HEK293T (cell line): ENCODE data around the gene FHL1.
"Not testable (repeated sequence)": the region's sequence is repeated elsewhere in the genome, so short reads cannot be mapped to it uniquely, and the experiment has no call there.

ENCODE experiments used
- CTCF ChIA-PET: fragments of 350-600 bp; formaldehyde crosslinking; extraction: SDS; loops from one replicate; lab custom pipeline; 2021; ENCODE audit warnings: antibody characterized with exemption, inconsistent platforms; lab: Yijun Ruan, JAX
- POLR2A ChIA-PET: fragments of 350-600 bp; formaldehyde crosslinking; extraction: SDS; loops from one replicate; lab custom pipeline; 2020; ENCODE audit warnings: antibody characterized with exemption, inconsistent platforms; lab: Yijun Ruan, JAX
- DNase-seq: peaks from one replicate; pipeline ENCODE4 v3.0.0; 2012; ENCODE audit warnings: mixed read lengths; ENCODE audit errors: extremely low spot score
- ARNT ChIP-seq: fragments of 450-650 bp; IDR thresholded peaks from 2 replicates; pipeline ENCODE4 v1.6.1; 2017; ENCODE audit warnings: mild to moderate bottlenecking
- BHLHE40 ChIP-seq: fragments of 450-650 bp; IDR thresholded peaks from 2 replicates; pipeline ENCODE4 v1.6.1; 2016; ENCODE audit warnings: mild to moderate bottlenecking, moderate library complexity, borderline replicate concordance
- CTBP1 ChIP-seq: fragments of 450-650 bp; IDR thresholded peaks from 2 replicates; pipeline ENCODE4 v1.6.1; 2016; ENCODE audit warnings: borderline replicate concordance
- ELF4 ChIP-seq: fragments of 450-650 bp; IDR thresholded peaks from 2 replicates; pipeline ENCODE4 v1.6.1; 2017; ENCODE audit warnings: antibody characterized with exemption
- FOXA1 ChIP-seq: fragments of 450-650 bp; IDR thresholded peaks from 2 replicates; pipeline ENCODE4 v1.6.1; 2016; ENCODE audit warnings: mild to moderate bottlenecking
- FOXK2 ChIP-seq: fragments of 450-650 bp; IDR thresholded peaks from 2 replicates; pipeline ENCODE4 v1.6.1; 2016; ENCODE audit warnings: mild to moderate bottlenecking
- FOXM1 ChIP-seq: fragments of 450-650 bp; IDR thresholded peaks from 2 replicates; pipeline ENCODE4 v1.6.1; 2017; ENCODE audit warnings: mild to moderate bottlenecking, borderline replicate concordance
- HDGF ChIP-seq: fragments of 450-650 bp; IDR thresholded peaks from 2 replicates; pipeline ENCODE4 v1.6.1; 2017; ENCODE audit warnings: antibody characterized with exemption, borderline replicate concordance
- L3MBTL2 ChIP-seq: fragments of 450-650 bp; conservative IDR thresholded peaks from 2 replicates; pipeline ENCODE4 v1.6.1; 2016; ENCODE audit warnings: mild to moderate bottlenecking
- LEF1 ChIP-seq: fragments of 450-650 bp; IDR thresholded peaks from 2 replicates; pipeline ENCODE4 v1.6.1; 2017; ENCODE audit warnings: mild to moderate bottlenecking, borderline replicate concordance
- NFRKB ChIP-seq: fragments of 450-650 bp; IDR thresholded peaks from 2 replicates; pipeline ENCODE4 v1.6.1; 2016; ENCODE audit warnings: mild to moderate bottlenecking, moderate library complexity
- SP1 ChIP-seq: fragments of 450-650 bp; IDR thresholded peaks from 2 replicates; pipeline ENCODE4 v1.6.1; 2017
- SUZ12 ChIP-seq: fragments of 450-650 bp; IDR thresholded peaks from 2 replicates; pipeline ENCODE4 v1.6.1; 2016; ENCODE audit warnings: mild to moderate bottlenecking
- TARDBP ChIP-seq: fragments of 450-650 bp; IDR thresholded peaks from 2 replicates; pipeline ENCODE4 v1.6.1; 2016
- ZNF384 ChIP-seq: fragments of 450-650 bp; IDR thresholded peaks from 2 replicates; pipeline ENCODE4 v1.6.1; 2016
- TF ChIP-seq, protein P1 (sequence below): fragments of 450-650 bp; IDR thresholded peaks from 2 replicates; pipeline ENCODE4 v1.6.1; 2016

Gene FHL1

DNA sequence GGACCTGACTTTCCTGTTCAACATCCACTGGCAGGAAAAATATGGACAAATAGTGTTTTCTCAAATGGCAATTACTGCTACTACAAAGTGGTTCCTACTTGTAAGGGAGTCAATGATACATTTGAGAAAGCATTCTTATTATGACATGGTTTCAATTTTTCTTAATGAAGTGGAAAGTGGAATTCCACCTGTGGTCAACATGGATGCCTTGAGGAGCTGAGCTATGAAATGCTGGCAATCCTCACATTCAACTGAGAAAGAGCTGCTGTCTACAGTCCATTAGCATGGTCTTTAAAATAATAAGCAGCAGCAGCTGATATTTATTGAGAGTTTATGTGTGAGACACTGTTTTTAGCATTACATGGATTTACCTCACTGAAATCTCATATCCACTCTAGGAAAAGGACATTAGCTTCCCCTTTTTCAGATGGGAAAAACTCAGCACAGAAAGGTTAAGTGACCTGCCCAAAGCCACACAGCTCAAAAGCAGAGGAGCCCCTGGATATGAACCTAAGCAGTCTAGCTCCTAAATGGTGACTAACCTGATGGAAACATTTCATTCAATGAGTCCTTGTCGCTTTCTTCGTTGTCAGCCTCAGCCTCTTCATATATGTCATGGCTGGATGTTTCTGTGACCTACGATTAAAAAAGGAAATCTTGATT is 74.6 kb downstream of the FHL1 start:
- ChIA-PET POLR2A (interaction anchor here (0.6 to 1.1 kb wide), 2 partner anchors 10 to 28 kb away, joined by 3 read pairs; no protein-coding TSS in a partner anchor), CTCF (no interaction called here)
- TF ChIP-seq SUZ12 (no peak), SP1 (no peak), LEF1 (no peak), HDGF (no peak), ELF4 (no peak), CTBP1 (no peak), L3MBTL2 (no peak), FOXK2 (no peak), ARNT (no peak), ZNF384 (no peak), NFRKB (no peak), TARDBP (no peak), FOXM1 (no peak), FOXA1 (no peak), BHLHE40 (no peak)
- TF ChIP-seq, protein P1, sequence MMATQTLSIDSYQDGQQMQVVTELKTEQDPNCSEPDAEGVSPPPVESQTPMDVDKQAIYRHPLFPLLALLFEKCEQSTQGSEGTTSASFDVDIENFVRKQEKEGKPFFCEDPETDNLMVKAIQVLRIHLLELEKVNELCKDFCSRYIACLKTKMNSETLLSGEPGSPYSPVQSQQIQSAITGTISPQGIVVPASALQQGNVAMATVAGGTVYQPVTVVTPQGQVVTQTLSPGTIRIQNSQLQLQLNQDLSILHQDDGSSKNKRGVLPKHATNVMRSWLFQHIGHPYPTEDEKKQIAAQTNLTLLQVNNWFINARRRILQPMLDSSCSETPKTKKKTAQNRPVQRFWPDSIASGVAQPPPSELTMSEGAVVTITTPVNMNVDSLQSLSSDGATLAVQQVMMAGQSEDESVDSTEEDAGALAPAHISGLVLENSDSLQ = no peak
- no peak for DNase-seq

- no peak for DNase-seq
- POLR2A ChIA-PET = no interaction called here
- CTCF ChIA-PET = no interaction called here
- no peak for TF ChIP-seq L3MBTL2
- no peak for TF ChIP-seq NFRKB
- TF ChIP-seq TARDBP = no peak
- no peak for TF ChIP-seq FOXM1
- no peak for TF ChIP-seq CTBP1
- TF ChIP-seq ZNF384 = no peak
- no peak for TF ChIP-seq BHLHE40
- no peak for TF ChIP-seq ELF4
- no peak for TF ChIP-seq HDGF
- TF ChIP-seq FOXK2 = no peak
- TF ChIP-seq ARNT = no peak
- no peak for TF ChIP-seq SP1
- no peak for TF ChIP-seq FOXA1
- TF ChIP-seq, protein P1 = no peak
- TF ChIP-seq LEF1 = no peak
- TF ChIP-seq SUZ12 = no peak
These were observed 79.7 kb downstream of the FHL1 start for GRCh38 chrX:136227074-136227473.

GRCh38 chrX:136227948-136228838 is 80.9 kb downstream of the FHL1 start:
- DNase-seq = no peak
- POLR2A ChIA-PET = no interaction called here
- TF ChIP-seq, protein P1 = no peak
- TF ChIP-seq FOXA1 (no peak), L3MBTL2 (no peak), ARNT (no peak)
- CTCF ChIA-PET = no interaction called here

DNA sequence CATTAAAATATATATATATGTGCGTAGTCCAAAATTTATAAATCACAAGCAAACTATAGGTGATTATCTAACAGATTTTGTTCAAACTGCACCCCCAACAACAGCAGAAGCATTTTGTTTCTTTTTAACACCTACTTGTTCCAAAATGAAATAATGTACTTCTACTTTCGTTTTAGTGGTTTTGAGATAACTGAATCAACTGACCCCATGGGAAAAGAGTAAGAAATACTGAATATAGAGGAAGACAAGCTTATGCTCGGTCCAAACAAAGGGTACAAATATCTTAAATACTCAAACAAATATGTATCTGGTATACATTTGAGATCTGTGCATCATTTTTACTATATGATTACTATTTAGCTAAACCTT is 81.5 kb downstream of the FHL1 start:
- POLR2A ChIA-PET = no interaction called here
- CTCF ChIA-PET = interaction anchor here (1.2 kb wide), 1 partner anchor 201 kb away, joined by 3 read pairs; no protein-coding TSS in a partner anchor
- no peak for DNase-seq
- TF ChIP-seq NFRKB = no peak

GRCh38 chrX:136237074-136237473 is 89.7 kb downstream of the FHL1 start:
- ChIA-PET POLR2A (no interaction called here), CTCF (no interaction called here)
- no peak for DNase-seq
- no peak for TF ChIP-seq ZNF384
- TF ChIP-seq TARDBP = no peak
- TF ChIP-seq HDGF = no peak
- no peak for TF ChIP-seq FOXA1
- no peak for TF ChIP-seq FOXK2
- no peak for TF ChIP-seq SUZ12
- TF ChIP-seq ELF4 = no peak
- TF ChIP-seq ARNT = no peak
- TF ChIP-seq LEF1 = no peak
- TF ChIP-seq, protein P1 = no peak
- TF ChIP-seq SP1 = no peak
- no peak for TF ChIP-seq NFRKB
- no peak for TF ChIP-seq CTBP1
- TF ChIP-seq FOXM1 = no peak
- TF ChIP-seq BHLHE40 = no peak
- TF ChIP-seq L3MBTL2 = no peak

GRCh38 chrX:136237849-136238248 is 90.5 kb downstream of the FHL1 start:
- DNase-seq, CTCF ChIA-PET, POLR2A ChIA-PET: not testable (repeated sequence)
